GM21381 (cell line): ENCODE results near the gene DLG2.

Experiments used
- ATAC-seq: cut with Tn5 transposase; IDR thresholded peaks from one replicate; pipeline ENCODE4 v1.9.1; 2021; ENCODE audit warnings: mild to moderate bottlenecking, moderate library complexity; ENCODE audit not compliant: unreplicated experiment

DLG2 gene

DNA sequence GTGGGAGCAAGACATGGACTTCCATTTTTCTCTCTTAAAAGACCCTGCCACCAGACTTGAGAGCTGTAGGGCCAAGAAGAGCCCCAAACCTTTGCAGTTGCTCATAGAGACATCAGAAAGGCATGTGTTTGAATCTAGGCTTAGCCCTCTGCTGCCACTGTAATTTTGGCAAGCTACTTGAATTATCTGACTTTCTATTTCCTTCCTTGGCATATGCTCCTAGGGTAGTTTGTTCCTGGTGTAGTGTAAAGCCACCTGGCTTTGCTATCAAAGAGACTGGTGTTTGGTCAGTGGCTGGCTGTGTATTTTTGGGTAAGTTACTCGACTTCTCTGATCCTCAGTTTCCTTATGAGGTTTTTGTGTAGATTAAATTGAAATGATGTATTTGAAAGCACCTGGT lies 2088.9 kb downstream of the DLG2 start:
- no peak for ATAC-seq

DNA sequence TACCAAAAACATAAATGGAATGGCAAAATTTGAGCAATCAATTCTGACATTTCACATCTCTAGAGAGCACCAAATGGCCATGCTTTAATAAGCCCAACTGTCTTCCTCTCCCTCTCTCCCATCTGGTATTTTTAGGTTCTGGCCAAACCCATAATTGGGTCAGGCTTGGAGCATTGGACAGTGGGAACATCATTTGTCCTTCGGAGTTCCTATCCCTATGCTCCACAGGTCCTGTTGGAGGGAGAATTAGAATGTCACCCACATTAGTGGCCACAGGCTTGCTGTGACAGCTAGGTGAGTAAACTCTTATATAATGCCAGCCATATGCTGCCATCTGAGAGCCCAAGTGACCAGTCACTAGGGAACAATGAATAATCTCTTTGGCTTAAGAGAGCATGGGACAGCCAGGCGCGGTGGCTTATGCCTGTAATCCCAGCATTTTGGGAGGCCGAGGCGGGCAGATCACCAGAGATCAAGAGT lies 2090.0 kb downstream of the DLG2 start:
- ATAC-seq: no peak

DNA sequence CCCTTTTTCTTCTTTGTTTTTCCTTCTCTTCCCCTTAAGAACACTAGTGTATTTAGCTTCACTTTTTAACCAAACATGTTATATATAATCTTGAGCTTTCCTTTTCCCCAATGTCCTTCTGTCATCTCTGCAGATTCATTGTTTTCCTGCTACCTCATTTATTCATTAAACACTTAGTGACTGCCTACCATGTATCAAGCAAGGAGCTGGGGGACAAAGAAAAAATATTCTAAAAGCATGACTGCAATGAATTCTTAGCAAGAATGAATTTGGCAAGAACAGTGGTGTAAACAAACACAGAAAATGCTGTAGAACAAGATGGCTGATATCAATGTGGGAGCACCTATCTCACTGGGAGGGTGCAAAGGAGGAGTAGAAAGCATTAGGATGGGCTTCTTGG lies 2094.0 kb downstream of the DLG2 start:
- no peak for ATAC-seq

- no peak for ATAC-seq
These were observed 2098.3 kb downstream of the DLG2 start for GRCh38 chr11:83528877-83529276.

- no peak for ATAC-seq
These were observed 2098.9 kb downstream of the DLG2 start for GRCh38 chr11:83528225-83528624.

DNA sequence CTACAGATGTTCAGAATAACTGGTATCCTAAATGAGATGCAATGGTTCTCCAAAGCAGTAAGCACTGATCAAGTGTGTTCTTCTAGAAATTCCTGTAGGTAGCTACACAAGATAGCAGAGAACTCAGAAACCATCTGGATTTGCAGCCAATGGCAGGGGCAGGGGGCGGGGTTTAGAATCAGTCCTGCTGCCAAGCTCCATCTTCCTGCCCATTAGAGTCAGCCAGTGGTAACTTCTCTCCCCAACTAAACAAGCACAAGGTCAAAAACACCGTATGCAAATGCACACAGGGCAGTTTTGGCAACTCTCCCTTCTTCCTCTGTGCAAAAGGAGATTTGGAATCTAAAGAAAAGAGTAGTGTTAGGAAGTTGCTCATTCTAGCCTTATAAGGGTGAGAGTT lies 2103.5 kb downstream of the DLG2 start:
- ATAC-seq: no peak

DNA sequence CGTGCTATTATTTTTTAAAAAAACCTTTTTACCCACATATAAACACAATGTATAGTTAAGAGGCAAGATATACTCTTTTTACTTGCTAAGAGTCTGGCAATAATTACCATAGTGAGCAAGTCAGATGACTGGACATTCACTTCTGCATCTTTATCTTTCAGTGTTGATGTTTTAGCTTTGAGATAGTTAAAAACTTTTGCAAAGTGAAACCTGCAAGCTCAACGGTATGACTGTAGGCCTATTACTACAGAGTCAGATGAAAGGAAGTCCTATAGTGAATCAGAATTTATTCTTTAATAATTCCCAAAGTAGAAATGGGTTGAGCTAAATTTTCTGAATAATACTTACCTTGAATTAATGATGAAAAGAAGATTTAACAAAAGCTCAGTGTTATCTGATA lies 2104.2 kb downstream of the DLG2 start:
- ATAC-seq: no peak

GRCh38 chr11:83521647-83522596 lies 2105.2 kb downstream of the DLG2 start:
- ATAC-seq: no peak

GRCh38 chr11:83520849-83521248 lies 2106.3 kb downstream of the DLG2 start:
- ATAC-seq: no peak

- ATAC-seq: no peak
These were observed 2115.5 kb downstream of the DLG2 start for GRCh38 chr11:83511646-83512045.

- no peak for ATAC-seq
These were observed 2116.3 kb downstream of the DLG2 start for GRCh38 chr11:83510530-83511460.

- no peak for ATAC-seq
These were observed 2118.3 kb downstream of the DLG2 start for GRCh38 chr11:83508804-83509203.

DNA sequence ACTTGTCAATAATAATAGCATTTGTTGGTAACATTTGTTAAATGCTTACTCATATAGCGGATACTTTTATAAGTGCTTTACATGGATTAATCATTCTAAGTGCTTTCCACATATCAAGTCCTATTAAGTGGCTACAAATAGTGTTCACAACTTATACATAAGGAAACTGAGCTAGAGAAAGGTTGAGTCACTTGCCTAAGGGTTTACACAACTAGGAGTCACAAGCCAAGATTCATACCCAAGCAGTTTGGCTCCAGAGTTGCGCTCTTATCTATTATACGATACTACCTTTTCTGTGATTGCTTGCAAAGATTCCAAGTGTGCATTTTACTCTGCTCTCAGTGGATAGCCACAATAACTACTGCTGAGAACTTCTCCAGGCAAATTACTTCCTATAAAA lies 2125.1 kb downstream of the DLG2 start:
- ATAC-seq: no peak

DNA sequence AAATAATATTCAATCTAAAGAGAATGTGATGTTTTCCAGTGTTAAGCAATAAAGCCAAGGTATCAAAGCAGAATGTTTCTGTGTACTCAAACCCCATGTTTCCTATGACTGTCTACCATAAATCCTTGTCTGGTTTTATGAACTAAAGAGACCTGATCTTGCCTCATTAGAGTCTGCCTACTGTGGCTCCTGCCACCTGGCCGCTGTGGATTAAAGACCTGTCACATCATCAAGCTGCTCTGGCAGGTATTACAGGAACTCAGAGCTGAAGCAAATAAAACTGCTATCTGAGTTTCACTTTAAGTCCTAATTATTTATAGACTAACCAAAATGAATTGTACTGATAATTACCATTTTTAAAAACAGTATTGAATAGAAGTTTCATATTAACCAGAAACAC lies 2133.2 kb downstream of the DLG2 start:
- no peak for ATAC-seq

DNA sequence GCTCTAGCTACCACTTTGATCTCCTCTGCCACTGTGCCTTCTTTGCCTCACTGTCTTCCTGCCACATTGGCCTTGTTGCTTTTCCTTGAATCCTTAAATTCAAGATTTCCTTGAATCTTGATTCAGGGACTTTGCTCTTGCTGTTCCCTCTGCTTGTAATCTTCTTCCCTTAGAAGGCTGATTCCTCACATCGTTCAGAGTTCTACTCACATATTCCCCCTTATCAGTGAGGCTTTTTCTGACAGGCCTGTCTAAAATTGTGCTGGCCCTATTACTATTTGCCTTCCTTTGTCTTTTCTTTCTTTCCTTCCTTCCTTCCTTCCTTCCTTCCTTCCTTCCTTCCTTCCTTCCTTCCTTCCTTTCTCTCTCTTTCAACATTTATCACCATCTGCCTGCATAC lies 2134.1 kb downstream of the DLG2 start:
- ATAC-seq: no peak

- ATAC-seq: no peak
These were observed 2143.3 kb downstream of the DLG2 start for GRCh38 chr11:83483808-83484207.

- ATAC-seq: no peak
These were observed 2146.3 kb downstream of the DLG2 start for GRCh38 chr11:83480811-83481210.

DNA sequence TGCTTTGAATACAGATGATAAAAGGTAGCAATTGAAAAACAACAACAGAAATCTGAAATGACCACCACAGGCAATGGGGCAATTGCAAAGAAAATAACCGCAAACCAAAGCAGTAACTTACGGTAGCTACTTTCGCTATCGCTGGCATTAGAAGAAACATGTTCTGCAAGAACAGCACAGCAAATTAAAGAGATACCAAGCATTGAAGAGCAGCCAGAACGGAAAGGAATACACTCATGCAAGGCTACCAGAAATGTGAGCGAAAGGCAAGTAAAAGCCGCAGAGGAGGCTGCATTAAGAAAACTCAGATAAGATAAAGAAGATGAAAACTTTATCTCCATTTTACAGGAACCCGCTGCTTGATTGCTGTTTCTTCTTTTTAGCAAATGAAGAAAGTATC lies 2146.9 kb downstream of the DLG2 start:
- no peak for ATAC-seq

GRCh38 chr11:83477772-83478171 lies 2149.4 kb downstream of the DLG2 start:
- ATAC-seq: no peak

DNA sequence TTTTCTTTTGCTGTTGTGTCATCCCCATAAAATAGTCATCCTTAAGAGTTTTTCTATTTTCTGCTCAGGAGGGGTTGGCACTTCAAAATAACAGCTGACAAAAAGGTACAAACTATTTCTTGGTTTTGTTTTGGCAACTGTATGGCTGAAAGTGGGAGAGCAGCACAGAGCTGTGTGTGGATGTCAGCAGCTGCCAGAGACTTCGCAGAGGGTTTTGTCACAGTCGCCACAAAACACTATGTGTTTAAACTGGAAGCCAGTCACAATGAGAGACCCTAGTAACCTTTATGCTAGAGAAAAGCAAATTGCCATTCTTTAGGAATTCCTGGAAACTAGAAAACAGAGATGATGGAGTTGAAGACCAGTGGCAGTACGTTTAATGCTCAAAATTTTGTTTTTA lies 2151.4 kb downstream of the DLG2 start:
- ATAC-seq: no peak

DNA sequence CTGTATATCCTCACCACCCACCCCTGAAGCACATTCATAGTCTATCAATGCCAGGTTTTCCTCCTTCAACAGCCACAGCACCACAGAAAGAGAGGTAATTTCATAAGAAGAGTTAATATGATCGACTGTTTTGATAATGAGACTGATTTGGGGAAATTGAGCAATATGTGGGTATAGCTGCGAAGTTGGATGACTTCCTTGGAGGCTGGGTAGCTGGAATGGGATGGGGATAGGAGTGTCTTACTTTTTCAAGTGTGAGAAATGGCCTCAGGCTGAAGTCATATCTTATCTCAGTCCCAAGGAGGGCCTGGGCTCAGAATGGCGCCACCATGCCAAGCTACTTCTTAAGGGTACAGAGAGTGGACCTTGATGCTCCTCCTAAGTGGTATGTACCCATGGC lies 2153.4 kb downstream of the DLG2 start:
- ATAC-seq: no peak

- no peak for ATAC-seq
These were observed 2154.3 kb downstream of the DLG2 start for GRCh38 chr11:83472806-83473205.
